Stimulated activated CD8-positive, alpha-beta memory T cell treated with anti-CD3 and anti-CD28 coated beads, Interleukin-2, amount 100 ng/mL, for 1 hour (primary cell): Measurements from ENCODE around the gene KCNH1.

ENCODE experiments used
- DNase-seq, 2 donors: peaks; one replicate each; pipeline ENCODE4 v3.0.0-alpha.2; 2020; ENCODE audit warnings: low read depth in 2 of 2

Gene KCNH1

GRCh38 chr1:210918893-210919292, 215.1 kb downstream of the KCNH1 start:
- no peak for DNase-seq

GRCh38 chr1:210917560-210918169, 216.3 kb downstream of the KCNH1 start:
- no peak for DNase-seq

- DNase-seq: no peak
These were observed 217.4 kb downstream of the KCNH1 start for GRCh38 chr1:210916548-210916947.

GRCh38 chr1:210915890-210916507, 217.9 kb downstream of the KCNH1 start:
- no peak for DNase-seq

GRCh38 chr1:210912752-210913151, 221.2 kb downstream of the KCNH1 start:
- no peak for DNase-seq

GRCh38 chr1:210910020-210910575, 223.8 kb downstream of the KCNH1 start:
- no peak for DNase-seq

GRCh38 chr1:210908791-210909190, 225.2 kb downstream of the KCNH1 start:
- no peak for DNase-seq

GRCh38 chr1:210908257-210908656, 225.7 kb downstream of the KCNH1 start:
- DNase-seq: no peak

- DNase-seq: no peak
These were observed 226.6 kb downstream of the KCNH1 start for GRCh38 chr1:210907251-210907805.

GRCh38 chr1:210905944-210906453, 227.9 kb downstream of the KCNH1 start:
- DNase-seq: no peak

- no peak for DNase-seq
These were observed 228.5 kb downstream of the KCNH1 start for GRCh38 chr1:210905365-210905904.

GRCh38 chr1:210901981-210902770, 231.8 kb downstream of the KCNH1 start:
- no peak for DNase-seq

- DNase-seq: no peak
These were observed 233.1 kb downstream of the KCNH1 start for GRCh38 chr1:210900820-210901219.

GRCh38 chr1:210900079-210900478, 233.9 kb downstream of the KCNH1 start:
- no peak for DNase-seq

GRCh38 chr1:210899676-210900075, 234.3 kb downstream of the KCNH1 start:
- DNase-seq: no peak

GRCh38 chr1:210898473-210898872, 235.5 kb downstream of the KCNH1 start:
- DNase-seq: no peak

- DNase-seq: no peak
These were observed 250.1 kb downstream of the KCNH1 start for GRCh38 chr1:210883821-210884220.

- no peak for DNase-seq
These were observed 251.3 kb downstream of the KCNH1 start for GRCh38 chr1:210882414-210883221.

- no peak for DNase-seq
These were observed 255.4 kb downstream of the KCNH1 start for GRCh38 chr1:210878564-210878963.

GRCh38 chr1:210876275-210876674, 257.7 kb downstream of the KCNH1 start:
- no peak for DNase-seq

GRCh38 chr1:210866532-210866931, 267.4 kb downstream of the KCNH1 start:
- no peak for DNase-seq
